Measurements from ENCODE around the gene AK3.

DNA sequence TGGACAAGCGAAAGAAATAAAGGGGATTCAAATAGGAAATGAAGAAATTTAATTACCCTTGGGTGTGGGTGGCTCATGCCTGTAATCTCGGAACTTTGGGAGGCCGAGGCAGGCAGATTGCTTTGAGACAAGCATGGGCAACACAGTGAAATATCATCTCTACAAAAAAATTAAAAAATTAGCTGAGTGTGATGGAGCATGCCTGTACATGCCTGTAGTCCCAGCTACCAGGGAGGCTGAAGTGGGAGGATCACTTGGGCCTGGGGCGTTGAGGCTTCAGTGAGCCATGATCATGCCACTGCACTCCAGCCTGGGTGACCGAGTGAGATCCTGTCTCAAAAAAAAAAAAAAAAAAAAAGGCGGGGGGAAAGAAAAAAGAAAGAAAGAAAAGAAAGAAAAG lies 47.7 kb upstream of the AK3 start:
- TF ChIP-seq, protein P1, sequence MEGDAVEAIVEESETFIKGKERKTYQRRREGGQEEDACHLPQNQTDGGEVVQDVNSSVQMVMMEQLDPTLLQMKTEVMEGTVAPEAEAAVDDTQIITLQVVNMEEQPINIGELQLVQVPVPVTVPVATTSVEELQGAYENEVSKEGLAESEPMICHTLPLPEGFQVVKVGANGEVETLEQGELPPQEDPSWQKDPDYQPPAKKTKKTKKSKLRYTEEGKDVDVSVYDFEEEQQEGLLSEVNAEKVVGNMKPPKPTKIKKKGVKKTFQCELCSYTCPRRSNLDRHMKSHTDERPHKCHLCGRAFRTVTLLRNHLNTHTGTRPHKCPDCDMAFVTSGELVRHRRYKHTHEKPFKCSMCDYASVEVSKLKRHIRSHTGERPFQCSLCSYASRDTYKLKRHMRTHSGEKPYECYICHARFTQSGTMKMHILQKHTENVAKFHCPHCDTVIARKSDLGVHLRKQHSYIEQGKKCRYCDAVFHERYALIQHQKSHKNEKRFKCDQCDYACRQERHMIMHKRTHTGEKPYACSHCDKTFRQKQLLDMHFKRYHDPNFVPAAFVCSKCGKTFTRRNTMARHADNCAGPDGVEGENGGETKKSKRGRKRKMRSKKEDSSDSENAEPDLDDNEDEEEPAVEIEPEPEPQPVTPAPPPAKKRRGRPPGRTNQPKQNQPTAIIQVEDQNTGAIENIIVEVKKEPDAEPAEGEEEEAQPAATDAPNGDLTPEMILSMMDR (IDR thresholded peaks at IDR 0.05): no peak
- no peak for TF ChIP-seq POLR2A (IDR thresholded peaks at IDR 0.05)

Measured in breast epithelium (tissue), 3 donors.